ENCODE measurements around the gene VPS72. TPM values are rescaled to one million over a fixed set of nuclear protein-coding genes. Genes with fewer than 3 reads are reported as not detected.

The VPS72 gene
- total and polyA plus RNA-seq, 2 donors (not counting 3 experiments of a cell fraction or from before 2014, with no cell fraction given), result 76.2 to 85.2 TPM

GRCh38 chr1:151133018-151133806 is 56.8 kb downstream of the VPS72 start:
- no peak overlapping the region for H3K9ac ChIP-seq (replicated peaks; ENCODE audit: extremely low read depth, insufficient read depth, low read length)
- no peak for DNase-seq (ENCODE audit: low read depth, low spot score)
- H3K4me3 ChIP-seq (replicated peaks in 1 of 3; ENCODE audit: insufficient read depth in 1 of 3, low read depth in 1 of 3, low read length in 3 of 3), result no peak overlapping the region
- dilution Hi-C loops (cut with MboI; ENCODE audit: extremely low pct_ligation_motif_present, low sequenced_read_pairs), result no loop called here
- H3K27me3 ChIP-seq (ENCODE audit: control insufficient read depth in 2 of 2, insufficient read depth in 2 of 2, low read length in 2 of 2), result no peaks in the 10 kb centered on the region
- POLR2A ChIA-PET, result interaction anchor here (0.6 kb wide), 1 partner anchor 92 kb away, joined by 3 read pairs; no protein-coding TSS in a partner anchor
- H4K20me1 ChIP-seq (replicated peaks; ENCODE audit: control insufficient read depth, extremely low read depth, insufficient read depth, low read length), result no peaks in the 10 kb centered on the region
- H3K4me1 ChIP-seq (ENCODE audit: control insufficient read depth, extremely low read depth, insufficient read depth, low read length), result peaks cover 6% of the 10 kb centered on the region
- no TSS peak for BruUV-seq (replicated peaks)
- H3K79me2 ChIP-seq (ENCODE audit: control insufficient read depth, insufficient read depth, low read length), result no peaks in the 10 kb centered on the region
- H2AFZ ChIP-seq (ENCODE audit: low read depth, low read length), result no peak overlapping the region
- no peak overlapping the region for H3K4me2 ChIP-seq (ENCODE audit: insufficient read depth, low read length)
- H3K9me1 ChIP-seq (replicated peaks; ENCODE audit: control insufficient read depth, extremely low read depth, insufficient read depth, low read length), result no peaks in the 10 kb centered on the region
- no peaks in the 10 kb centered on the region for H3K9me3 ChIP-seq (replicated peaks; ENCODE audit: control insufficient read depth, insufficient read depth, low read length)
- CTCF ChIA-PET, result interaction anchor here (0.7 to 6.6 kb wide), 2 partner anchors 32 to 34 kb away, joined by 3 to 53 read pairs; partner anchors contain the start of gene LYSMD1
- no peak for FAIRE-seq
- intact Hi-C loops (cut with micrococcal nuclease), result no loop called here
- no peak for TF ChIP-seq POLR2A (IDR thresholded peaks at IDR 0.05; ENCODE audit: low read depth, low read length)
- H3K36me3 ChIP-seq (ENCODE audit: control insufficient read depth in 2 of 2, extremely low read depth in 1 of 2, insufficient read depth in 2 of 2, low read length in 2 of 2), result peaks cover 0 to 44% of the 10 kb centered on the region in 2 experiments
- H3K27ac ChIP-seq (ENCODE audit: insufficient read depth, low read depth, low read length), result no peak overlapping the region

- Histone ChIP-seq H3K27me3 (ENCODE audit: control insufficient read depth in 2 of 2, insufficient read depth in 2 of 2, low read length in 2 of 2) (no peaks in the 10 kb centered on the region), H2AFZ (ENCODE audit: low read depth, low read length) (no peak overlapping the region), H4K20me1 (replicated peaks; ENCODE audit: control insufficient read depth, extremely low read depth, insufficient read depth, low read length) (no peaks in the 10 kb centered on the region), H3K9ac (replicated peaks; ENCODE audit: extremely low read depth, insufficient read depth, low read length) (no peak overlapping the region), H3K27ac (ENCODE audit: insufficient read depth, low read depth, low read length) (no peak overlapping the region), H3K36me3 (ENCODE audit: control insufficient read depth in 2 of 2, extremely low read depth in 1 of 2, insufficient read depth in 2 of 2, low read length in 2 of 2) (peaks cover 0 to 37% of the 10 kb centered on the region in 2 experiments), H3K9me3 (replicated peaks; ENCODE audit: control insufficient read depth, insufficient read depth, low read length) (no peaks in the 10 kb centered on the region), H3K4me1 (ENCODE audit: control insufficient read depth, extremely low read depth, insufficient read depth, low read length) (peaks cover 6% of the 10 kb centered on the region), H3K4me3 (replicated peaks in 1 of 3; ENCODE audit: insufficient read depth in 1 of 3, low read depth in 1 of 3, low read length in 3 of 3) (no peak overlapping the region), H3K79me2 (ENCODE audit: control insufficient read depth, insufficient read depth, low read length) (no peaks in the 10 kb centered on the region), H3K9me1 (replicated peaks; ENCODE audit: control insufficient read depth, extremely low read depth, insufficient read depth, low read length) (no peaks in the 10 kb centered on the region), H3K4me2 (ENCODE audit: insufficient read depth, low read length) (no peak overlapping the region)
- ChIA-PET POLR2A (interaction anchor here (0.6 kb wide), 1 partner anchor 92 kb away, joined by 3 read pairs; no protein-coding TSS in a partner anchor), CTCF (interaction anchor here (1.3 to 6.6 kb wide), 3 partner anchors 24 to 85 kb away, joined by 3 to 53 read pairs (median 3); partner anchors contain the start of genes C1orf56 and TNFAIP8L2)
- FAIRE-seq (no peak), DNase-seq (ENCODE audit: low read depth, low spot score) (no peak)
- intact Hi-C loops (cut with micrococcal nuclease), result no loop called here
- BruUV-seq (replicated peaks), result no TSS peak
- dilution Hi-C loops (cut with MboI; ENCODE audit: extremely low pct_ligation_motif_present, low sequenced_read_pairs), result no loop called here
- no peak for TF ChIP-seq MAX (IDR thresholded peaks at IDR 0.05; ENCODE audit: insufficient read depth, insufficient read length)
- no peak for TF ChIP-seq JUN (IDR thresholded peaks at IDR 0.05; ENCODE audit: borderline replicate concordance, insufficient read depth, insufficient read length, low read depth)
- TF ChIP-seq POLR2A (IDR thresholded peaks at IDR 0.05; ENCODE audit: low read depth, low read length), result no peak
- no peak for TF ChIP-seq EZH2 (IDR thresholded peaks at IDR 0.05; ENCODE audit: borderline replicate concordance, low read depth, low read length, severe bottlenecking)
- no peak for TF ChIP-seq POLR2AphosphoS5 (IDR thresholded peaks at IDR 0.05; ENCODE audit: insufficient read depth, low read depth, low read length)
- no peak for TF ChIP-seq MYC (IDR thresholded peaks at IDR 0.05; ENCODE audit: low read depth, low read length)
- no peak for TF ChIP-seq CTCF (IDR thresholded peaks at IDR 0.05; ENCODE audit: extremely low read depth in 1 of 2, insufficient read depth in 1 of 2, low read depth in 1 of 2, low read length in 2 of 2)
- TF ChIP-seq FOS (IDR thresholded peaks at IDR 0.05; ENCODE audit: borderline replicate concordance, insufficient read depth, low read length), result no peak
- TF ChIP-seq GATA2 (IDR thresholded peaks at IDR 0.05; ENCODE audit: insufficient read depth, insufficient read length, low read depth, low read length), result no peak
Observed at GRCh38 chr1:151132335-151133017, 57.5 kb downstream of the VPS72 start.
